GM19463 (cell line): ENCODE measurements around the gene GBA2.

ENCODE experiments used
- ATAC-seq: cut with Tn5 transposase; IDR thresholded peaks from one replicate; pipeline ENCODE4 v1.9.1; 2021; ENCODE audit warnings: mild to moderate bottlenecking, moderate library complexity; ENCODE audit not compliant: unreplicated experiment

The GBA2 gene

GRCh38 chr9:35697486-35697885, 51.5 kb downstream of the GBA2 start:
- ATAC-seq = no peak

- peak; percentile 63 for ATAC-seq
Observed at GRCh38 chr9:35696520-35697215, 52.4 kb downstream of the GBA2 start.

DNA sequence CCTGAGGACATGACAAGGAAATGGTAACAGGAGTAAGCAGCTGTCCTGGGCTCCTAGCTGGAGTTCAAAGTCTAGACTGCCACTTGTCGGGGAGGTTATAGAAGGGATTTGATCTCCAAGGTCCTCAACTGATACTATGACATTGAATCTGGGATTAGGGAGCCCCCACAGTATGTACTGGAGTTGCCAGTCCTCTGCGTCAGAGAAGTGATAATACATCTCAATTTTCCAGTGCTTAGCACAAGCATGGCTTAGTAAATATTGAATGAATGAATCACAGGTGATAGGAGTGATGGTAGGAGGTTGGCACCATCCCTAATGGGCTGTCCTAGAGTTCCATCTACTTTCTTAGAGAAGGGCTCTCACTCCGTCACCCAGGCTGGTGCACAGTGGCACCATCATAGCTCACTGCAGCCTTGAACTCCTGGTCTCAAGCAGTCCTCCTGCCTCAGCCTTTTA, 53.1 kb downstream of the GBA2 start:
- no peak for ATAC-seq

GRCh38 chr9:35691757-35692301, 57.2 kb downstream of the GBA2 start:
- ATAC-seq = no peak

DNA sequence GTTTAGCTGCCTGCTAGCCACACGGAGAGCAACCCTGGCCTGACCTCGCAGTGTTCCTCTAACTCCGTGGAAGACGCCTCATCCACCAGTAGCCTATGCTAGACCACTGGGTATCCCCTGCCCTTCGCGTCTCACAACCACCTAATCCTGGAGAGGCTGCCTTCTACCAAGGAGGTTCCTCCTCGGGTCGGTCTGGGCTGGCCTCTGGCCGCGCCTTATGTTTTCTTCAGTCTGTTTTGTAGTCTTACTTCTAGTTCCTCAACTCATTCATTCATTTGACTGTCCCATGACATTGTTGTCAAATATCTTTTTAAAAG, 57.7 kb downstream of the GBA2 start:
- ATAC-seq = no peak

DNA sequence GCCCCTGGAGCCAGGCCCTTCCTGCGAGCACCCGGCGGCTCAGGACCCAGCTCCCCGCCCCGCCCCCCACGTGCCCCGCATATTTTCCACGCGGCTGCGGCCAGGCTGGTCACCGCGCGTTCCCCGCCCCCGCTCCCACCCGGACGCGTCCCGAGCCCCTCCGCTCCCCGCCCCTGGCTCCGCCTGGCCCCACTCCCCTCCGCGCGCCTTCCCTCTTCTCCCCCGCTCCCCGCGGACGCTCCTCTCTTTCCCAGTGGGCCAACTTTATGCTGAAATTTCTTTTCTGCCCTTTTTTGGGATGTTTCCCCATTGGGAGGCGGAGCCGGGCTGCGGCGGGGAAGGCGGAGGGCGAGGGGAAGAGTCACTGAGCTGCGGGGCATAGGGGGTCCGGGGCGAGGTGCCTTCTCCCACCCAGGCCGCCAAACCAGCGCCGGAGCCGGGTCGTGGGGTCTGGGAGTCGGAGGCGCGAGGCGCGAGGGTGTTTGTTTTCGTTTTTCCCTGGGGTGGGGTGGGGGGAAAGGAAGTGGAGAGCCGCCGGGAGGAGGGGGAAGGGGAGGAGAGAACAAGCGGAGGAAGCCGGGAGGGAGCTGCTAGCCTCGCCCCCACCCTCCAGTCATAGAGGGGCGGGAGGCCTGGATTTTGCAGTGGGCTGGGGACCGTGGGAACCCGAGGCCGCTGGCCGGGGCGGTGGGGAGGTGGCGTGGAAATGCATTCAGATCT, 58.3 kb downstream of the GBA2 start:
- ATAC-seq = no peak

DNA sequence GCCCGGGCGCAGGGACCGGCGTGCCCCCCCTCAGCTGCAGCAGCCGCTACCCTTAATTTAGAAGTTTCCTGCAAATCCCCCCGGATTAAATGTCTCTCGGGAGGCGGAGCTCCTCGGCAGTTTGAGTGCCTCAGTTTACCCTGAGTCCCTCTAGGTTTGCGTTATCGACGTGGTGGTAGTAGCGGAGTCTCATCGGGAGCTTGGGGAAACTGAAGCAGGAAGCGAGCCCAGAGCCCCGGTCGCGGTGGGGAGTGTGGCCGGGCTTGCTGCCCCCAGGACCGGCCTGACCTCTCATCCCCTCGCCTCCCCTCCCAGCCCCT, 58.8 kb downstream of the GBA2 start:
- ATAC-seq = no peak

DNA sequence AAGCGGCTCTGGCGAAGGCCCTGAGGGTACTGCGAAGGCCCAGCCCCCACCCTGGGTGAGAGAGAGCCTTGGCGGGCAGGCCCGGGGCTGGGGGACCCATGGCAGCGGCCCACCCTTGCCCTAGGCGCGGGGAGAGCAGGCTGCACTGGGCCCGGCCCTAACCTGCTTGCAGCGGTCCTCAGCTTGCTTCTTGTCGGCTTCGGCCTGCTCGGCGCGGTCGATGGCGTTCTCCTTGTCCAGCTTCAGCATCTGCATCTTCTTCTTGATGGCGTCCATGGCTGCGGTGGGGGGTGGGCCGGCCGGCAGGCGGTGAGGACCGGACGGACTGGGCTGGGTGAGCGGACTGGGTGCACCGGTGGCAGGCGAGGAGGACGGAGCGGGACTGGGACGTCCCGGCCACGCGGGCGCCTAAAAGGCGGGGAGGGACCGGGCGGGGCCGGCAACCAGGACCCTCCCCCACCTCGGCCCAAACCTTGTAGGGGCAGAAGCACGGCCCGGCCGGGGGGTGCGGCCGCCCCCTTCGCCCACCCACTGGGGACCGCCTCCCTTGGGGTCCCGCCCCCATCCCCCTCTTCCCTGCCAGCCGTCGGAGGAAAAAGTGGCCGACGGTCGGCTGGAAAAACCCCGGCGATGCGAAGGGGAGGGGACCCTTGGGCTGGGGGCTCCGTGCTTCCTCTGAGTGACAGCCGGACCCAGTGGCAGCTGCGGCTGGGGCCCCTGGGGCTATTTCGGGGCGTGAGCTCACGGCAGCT, 59.3 kb downstream of the GBA2 start, which contains the start of gene TPM2:
Gene TPM2 (minus strand): TSS at position 384 of the 752 bp plus-strand sequence. CDS start 108 bp downstream, at position 276.
- no peak for ATAC-seq

GRCh38 chr9:35688558-35689541, 60.2 kb downstream of the GBA2 start:
- ATAC-seq = no peak

DNA sequence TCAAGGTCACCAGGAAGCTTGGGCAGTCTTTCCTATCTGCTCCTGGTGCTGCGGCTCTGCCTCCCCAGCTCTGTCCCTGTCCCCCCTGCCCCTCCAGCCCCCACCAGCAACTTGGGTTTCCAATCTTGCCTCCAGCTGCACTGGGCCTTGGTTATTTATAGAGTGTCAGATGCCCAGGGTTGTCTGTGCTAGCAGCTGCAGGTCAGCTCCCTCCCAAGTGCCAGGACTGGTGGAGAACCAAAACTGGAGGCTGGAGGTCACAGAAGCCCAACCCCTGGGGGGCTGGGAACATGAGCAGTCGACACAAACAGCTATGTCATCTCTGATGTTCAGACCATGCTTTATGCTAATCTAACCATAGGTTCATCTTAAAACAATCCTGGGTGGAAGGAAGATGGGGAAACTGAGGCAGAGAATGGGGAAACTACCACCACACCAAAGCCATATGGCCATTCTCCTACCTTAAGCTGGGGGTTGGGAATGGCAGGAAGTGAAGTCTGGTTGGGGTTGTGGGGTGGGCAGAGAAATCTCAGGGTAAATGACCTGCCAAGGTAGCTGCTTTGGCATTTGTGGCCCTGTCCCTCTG, 61.0 kb downstream of the GBA2 start:
- ATAC-seq = no peak

GRCh38 chr9:35687306-35687705, 61.7 kb downstream of the GBA2 start:
- no peak for ATAC-seq
